GM19351 (cell line): ENCODE results near the gene CCDC61.
A peak's percentile ranks its signal among the peaks of the same experiment; 100 is the strongest.

ENCODE experiments used
- ATAC-seq: cut with Tn5 transposase; IDR thresholded peaks from one replicate; pipeline ENCODE4 v1.9.1; 2021; ENCODE audit warnings: mild to moderate bottlenecking, moderate library complexity; ENCODE audit not compliant: unreplicated experiment

CCDC61 gene, protein sequence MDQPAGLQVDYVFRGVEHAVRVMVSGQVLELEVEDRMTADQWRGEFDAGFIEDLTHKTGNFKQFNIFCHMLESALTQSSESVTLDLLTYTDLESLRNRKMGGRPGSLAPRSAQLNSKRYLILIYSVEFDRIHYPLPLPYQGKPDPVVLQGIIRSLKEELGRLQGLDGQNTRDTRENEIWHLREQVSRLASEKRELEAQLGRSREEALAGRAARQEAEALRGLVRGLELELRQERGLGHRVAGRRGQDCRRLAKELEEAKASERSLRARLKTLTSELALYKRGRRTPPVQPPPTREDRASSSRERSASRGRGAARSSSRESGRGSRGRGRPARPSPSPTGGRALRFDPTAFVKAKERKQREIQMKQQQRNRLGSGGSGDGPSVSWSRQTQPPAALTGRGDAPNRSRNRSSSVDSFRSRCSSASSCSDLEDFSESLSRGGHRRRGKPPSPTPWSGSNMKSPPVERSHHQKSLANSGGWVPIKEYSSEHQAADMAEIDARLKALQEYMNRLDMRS

DNA sequence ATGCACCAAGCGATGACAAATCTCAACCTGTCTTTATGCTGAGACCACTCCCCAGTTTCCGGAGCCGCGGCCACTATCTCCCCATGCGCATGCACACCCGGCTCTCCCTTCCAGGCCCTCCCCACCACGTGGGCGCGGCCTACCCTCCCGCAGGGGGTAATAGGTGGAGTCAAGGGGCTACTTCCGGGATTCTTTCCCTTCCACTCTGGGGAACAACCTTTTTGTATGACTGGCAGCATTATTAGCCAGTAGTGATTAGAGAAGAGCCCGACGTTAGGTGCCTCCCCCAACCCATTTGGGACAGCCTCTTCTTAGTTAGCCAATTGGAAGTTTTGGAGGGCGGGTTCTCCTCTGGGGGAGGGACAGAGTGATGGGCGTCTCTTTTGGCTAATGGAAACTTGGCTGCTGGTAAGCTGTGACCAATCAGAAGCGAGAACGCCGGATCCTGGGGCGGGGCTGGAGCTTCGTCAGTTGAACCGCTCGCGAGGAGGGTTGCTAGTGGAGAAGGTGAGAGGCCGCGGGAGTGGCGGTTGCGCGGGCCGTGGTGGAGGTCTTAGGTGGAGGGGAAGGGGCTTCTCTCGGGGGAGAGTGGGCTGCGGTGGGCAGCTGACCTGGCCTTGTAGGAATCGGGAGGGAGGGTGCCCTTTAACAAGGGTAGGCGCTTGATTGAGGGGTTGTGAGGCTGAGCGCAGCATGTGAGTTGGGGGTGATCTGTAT, at the start of gene CCDC61:
Gene CCDC61 (plus strand): TSS at position 470 of the 717 bp plus-strand sequence. CDS start 7,552 bp downstream, outside the sequence.
- ATAC-seq, result peak; percentile 93

DNA sequence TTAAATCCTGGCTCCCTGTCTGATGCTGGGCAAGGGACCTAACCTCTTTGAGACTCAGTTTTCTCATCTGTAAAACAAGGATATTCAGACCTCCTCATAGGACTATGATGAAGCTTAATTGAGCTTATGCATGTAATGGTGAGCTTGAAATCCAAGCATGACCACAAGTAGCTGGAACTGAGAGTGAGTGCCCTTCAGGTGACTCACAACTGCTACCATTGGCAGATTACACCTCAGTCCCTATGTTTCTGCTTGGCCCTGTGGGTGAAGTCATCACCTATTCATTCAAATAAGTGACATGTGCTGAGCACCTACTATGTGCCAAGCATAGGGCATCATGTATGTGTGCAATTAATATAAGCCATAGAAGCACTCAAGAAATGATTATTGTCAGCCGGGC, 47.3 kb upstream of the CCDC61 start:
- ATAC-seq, result no peak

DNA sequence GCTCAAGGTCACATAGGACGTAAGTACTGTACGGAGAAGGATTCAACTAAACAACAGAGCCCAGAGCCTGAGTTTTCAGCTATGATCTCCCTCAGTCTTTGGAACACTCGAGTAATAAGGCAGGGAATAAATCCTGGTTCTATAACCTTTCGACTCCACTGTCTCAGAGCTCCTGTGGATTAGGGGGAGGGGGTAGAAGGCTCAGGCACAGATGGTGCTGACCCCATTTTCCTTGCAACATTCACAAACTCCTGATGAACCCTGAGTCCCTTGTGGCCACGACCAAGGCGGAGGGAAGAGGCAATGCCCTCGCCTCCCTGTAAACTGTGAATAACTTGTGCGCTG, 43.0 kb upstream of the CCDC61 start:
- no peak for ATAC-seq

DNA sequence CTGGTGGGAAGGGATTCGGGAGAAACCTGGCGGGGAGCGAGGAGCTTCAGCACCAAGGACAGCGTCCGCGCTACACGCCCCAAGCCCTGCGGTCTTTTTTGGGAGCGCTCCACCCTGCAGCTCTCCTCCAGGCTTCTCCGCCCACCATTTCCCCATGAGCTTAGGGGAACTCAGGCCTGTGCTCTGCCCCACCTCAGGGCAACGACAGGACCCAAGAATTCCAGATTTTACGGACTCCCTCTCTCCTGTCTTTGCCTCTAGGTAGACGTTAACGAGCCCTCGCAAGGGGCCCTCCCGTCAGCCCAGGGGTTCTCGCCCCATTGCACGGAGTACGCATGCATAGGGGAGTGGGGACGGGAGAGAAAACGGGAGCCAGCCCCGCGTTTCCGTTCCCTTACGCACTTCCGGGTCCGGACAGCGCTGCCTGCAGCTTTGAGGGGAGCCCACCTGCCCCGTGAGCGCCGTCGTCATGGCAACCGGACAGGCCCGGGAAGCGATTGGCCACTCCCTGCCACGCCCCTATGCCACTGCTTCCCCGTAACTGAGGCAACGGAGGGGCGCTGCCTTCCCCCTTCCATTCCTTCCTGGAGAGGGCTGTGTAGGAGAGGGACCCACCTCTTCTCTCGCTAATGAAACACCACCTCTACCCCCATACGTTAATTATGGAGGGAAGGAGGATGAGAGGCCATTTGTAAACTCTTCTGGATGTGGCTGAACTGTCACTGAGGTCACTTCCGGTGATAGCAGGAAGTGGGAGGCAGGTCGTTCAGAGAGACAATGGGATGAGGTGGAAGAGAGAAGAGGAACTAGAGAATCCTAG, 42.4 kb upstream of the CCDC61 start:
- ATAC-seq, result no peak

DNA sequence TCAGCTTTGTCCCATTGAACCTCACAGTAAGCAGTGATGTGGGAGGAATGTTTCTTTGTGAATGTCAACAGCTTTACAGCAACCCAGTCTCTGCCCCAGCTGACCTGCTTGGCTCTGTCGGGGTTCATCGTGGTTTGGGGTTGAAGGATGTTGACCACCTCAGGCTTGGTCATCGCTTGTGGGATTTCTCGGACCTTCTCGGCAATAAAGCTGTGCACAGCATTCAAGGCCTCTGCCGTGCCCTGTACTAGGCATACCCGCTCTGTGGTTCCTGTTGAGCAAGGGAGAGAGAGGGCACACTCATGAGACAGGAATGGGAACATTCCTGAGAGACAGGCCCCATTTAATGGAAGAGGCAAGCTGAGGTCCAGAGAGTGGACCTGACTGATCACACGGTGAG, 41.6 kb upstream of the CCDC61 start:
- ATAC-seq, result no peak

DNA sequence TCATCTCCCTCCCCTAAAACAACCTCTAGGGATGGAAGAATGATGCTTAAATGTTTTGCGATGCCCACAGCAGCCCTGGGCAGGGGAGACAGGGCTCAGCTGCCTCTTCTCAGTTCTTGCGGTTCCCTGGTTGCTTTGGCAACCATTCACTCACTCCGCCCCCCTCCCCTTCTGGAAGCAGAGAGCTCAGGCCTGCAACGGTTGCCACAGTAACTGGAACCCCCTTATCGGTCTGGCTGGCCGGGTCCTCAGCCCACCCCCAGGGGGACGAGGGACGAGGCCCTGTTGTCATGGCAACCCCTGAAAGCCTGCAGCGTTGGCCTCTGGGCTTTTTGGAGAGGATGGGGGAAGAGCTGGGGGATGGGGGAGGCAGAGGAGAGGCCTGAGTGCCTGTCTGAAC, 41.1 kb upstream of the CCDC61 start:
- ATAC-seq, result no peak

DNA sequence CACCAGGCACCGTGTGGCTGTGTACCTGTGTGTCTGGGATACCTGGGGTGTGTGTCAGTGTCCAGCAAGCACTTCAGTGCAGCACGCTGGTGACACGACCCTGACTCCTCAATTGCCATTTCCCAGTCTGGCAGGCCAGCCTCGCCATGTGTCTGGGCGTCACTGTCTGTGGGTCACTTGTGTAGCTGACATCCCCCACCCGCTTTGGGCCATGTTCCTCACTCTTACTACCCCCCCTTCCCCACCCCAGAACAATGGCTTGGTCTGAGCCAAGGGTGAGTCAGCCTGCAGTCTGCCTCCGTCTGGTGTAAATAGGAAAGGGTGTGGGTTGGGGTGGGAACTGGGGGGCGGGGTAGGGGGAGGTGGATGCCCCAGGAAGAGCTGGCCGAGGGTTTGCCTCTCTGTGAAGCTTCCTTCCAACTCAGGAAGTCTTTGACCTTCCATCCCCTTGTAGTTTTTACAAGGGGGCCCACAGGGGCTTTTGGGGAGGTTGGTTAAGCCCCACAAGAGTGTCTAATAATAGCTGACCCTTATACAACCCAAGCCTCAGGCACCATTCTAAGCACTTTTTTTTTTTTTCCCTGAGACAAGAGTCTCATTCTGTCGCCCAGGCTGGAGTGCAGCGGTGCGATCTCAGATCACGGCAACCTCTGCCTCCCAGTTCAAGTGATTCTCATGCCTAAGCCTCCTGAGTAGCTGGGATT, 39.2 kb upstream of the CCDC61 start:
- ATAC-seq, result no peak

DNA sequence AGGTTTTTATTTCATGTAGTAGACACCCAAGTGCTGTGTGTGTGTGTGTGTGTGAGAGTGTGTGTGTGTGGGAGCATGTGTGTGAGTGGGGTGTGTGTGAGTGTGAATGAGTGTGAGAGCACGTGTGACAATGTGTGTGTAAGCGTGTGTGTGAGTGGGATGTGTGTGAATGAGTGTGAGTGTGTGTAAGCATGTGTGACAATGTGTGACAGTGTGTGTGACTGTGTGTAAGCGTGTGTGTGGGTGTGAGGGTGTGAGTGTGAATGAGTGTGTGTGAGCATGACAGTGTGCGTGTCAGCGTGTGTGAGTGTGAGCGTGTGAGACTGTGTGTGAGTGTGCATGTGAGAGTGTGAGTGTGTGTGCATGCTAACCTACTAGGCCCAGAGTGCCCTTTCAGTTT, 36.9 kb upstream of the CCDC61 start:
- ATAC-seq, result no peak

DNA sequence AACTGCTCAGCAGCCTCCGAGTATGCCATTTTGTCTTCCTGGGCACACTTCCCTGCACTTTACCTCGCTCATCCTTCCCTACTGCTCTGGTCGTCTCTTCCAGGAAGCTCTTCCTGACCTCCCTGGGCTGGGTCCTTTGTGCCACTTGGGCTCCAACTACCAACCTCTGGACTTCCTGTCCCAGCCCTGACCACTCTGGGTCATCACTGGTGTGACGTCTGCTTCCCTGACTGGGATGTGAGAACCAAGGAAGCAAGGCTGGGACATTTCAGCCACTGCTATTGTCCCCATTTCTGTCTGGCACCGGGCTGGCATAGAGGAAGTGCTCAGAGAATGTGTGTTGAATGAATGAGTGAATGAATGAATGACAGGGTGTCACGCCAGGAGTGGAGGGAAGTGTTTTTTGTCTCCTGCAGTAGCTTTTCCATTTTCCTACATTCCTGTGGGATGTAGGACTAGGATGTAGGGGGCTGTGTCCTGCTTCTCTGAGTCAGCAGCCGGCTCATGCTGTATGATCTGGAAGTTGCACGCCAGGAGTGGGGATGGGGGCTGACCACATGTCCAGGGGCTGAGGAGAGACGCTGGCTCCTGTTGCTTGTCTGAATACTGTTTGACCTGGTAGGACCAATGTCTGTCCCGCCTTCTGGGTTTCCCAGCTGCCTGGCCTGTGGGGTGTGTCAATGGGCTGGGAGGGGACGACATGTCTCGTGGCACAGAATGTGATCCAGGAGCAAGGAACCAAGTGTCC, 36.3 kb upstream of the CCDC61 start:
- no peak for ATAC-seq

DNA sequence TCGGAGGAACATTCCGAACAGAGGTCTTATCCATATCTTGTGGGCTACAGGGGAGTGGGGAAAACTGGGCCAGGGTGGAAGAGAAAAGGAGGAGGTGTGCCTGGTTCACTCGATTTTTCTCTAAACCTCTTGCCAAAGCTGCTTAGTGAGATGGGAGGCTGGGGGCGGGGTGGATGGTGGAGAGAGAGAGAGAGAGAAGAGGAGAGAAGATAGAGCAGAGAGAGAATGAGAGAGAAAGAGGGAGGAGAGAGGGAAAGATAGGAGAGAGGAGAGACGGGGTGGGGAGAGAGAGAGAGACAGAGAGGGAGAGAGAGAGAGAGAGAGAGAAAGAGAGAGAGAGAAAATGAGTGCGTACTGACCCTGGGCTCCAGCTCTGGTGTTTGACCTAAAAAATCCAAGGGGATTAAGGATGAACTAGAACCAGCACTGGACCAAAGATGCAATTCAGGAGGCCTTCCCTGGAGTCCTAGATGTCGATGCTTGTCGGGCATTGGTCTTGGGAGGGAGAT, 35.7 kb upstream of the CCDC61 start:
- no peak for ATAC-seq

DNA sequence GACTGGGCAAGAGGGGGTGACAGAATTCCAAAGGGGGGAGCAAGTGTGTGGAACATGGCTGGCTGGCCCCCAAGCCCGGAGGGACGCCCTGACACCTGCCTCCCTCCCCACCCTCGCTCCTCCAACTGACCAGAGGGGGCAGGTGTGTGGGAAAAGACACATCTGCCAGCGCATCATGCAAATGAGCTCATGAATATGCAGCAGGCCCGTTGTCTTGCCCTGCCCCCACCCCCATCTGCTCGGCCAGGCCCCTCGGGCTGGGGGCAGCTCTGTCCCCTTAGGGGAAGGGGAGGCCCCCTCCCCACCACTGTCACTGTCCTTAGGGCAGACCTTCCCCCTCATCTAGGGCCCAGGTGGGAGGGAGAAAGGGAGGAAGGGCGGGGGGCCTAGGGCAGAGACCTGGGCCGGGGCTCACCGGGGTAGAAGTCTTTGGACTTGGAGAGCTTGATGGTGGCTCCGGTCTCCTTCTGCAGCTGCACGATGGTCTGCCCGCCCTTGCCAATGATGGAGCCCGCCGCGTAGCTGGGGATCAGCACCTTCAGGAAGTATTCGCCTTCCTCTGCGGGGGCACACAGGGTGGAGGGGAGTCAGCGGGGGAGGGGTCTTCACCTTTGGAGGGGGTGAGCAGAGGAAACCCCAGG, 34.6 kb upstream of the CCDC61 start:
- no peak for ATAC-seq

DNA sequence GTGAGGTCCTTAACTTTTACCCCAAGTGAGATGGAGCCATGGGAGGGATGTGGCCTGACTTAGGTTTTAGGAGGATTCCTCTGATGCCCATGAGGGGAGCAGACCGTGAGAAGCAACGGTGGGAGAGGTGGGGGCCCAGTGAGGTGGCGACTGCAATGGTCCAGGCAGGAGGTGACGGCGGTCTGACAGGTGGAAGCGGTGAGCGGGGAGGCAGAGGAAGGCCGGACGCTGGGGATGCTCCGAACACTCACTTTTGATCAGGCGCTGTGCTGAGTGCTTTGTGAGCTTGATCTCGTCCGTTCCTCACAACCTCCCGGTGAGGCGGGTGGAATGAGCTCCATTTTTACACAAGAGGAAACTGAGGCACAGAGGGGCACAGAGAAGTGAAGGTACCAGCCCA, 33.2 kb upstream of the CCDC61 start:
- no peak for ATAC-seq

DNA sequence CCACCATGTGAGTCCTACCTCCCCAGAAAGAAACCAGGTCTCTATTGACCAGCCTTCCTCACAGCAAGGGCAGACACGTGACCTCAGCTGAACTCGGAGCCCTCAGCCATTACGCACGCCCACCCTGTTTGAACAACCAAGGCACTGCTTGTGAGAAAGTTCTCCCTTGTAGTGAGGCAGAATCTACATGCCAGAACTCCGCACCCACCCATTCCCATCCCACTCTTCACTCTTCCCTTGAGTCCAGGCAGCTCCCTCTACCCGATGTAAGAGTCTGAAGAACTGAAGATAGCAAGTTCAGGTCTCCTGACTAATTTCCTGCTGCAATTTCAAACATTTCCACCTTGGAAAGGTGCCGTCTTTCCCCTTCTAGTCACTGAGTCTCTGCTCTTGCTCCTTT, 28.0 kb upstream of the CCDC61 start:
- ATAC-seq, result no peak

DNA sequence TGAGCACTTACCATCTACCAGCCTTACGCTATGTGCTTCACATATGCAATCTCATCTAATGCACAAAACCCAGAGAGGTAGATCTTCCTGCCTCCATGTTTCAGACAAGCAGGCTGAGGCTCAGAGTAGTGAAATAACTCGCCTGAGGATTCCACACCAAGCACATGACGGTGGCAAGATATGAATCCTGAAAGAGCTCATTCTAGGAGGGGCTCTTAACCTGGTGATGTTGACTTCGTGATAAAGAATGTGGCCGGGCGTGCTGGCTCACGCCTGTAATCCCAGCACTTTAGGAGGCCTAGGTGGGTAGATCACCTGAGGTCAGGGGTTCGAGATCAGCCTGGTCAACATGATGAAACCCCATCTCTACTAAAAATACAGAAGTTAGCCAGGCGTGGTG, 26.6 kb upstream of the CCDC61 start:
- no peak for ATAC-seq

DNA sequence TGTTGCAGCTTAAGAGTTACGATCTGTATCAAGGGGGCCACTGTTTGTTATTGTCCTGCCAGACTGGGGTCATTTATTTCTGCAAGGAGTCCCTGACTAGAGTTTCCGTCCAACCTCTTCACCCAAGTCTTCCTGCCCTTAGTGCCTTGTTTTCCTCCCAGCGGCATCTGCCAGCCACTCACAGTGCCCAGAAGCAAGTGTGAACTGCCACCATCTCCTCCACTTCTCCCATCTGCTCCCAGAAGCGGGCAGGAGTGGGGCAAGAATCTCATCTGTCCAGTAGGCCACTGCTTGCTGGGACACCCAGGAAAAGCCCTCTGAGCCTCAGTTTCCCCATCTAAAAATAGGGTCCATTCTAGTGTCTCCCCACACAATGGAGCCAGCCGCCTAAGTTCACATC, 25.6 kb upstream of the CCDC61 start:
- no peak for ATAC-seq

DNA sequence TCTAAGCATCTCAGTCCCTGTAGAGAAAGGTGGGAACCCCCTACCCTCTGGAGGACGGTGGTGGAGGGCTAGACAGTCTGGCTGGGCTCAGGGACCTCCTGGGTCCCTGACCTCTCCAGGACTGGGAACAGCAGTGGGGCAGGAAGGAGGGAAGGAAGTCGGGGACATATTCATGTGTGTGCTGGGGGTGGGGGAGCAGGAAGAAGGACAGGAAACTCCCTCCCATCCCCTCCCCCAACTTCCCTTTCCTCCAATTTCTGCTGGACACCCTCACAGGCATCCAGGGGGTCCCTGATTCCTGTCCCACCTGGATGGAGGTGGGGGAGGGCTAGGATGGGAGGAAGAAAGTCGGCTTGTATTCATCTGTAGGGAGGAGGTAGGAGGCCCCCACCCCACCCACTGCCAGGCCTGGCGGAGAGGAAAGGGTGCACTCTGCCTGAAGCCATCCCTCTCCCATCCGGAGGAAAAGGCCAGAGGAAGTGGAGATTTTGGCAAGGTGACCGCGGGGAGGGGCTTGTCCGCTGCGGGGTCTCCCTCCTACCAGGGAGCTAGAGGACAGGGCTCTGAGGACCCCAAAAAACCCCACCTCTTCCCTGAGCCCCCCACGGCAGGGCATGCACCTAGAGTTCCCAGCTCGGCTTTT, 23.9 kb upstream of the CCDC61 start:
- no peak for ATAC-seq

DNA sequence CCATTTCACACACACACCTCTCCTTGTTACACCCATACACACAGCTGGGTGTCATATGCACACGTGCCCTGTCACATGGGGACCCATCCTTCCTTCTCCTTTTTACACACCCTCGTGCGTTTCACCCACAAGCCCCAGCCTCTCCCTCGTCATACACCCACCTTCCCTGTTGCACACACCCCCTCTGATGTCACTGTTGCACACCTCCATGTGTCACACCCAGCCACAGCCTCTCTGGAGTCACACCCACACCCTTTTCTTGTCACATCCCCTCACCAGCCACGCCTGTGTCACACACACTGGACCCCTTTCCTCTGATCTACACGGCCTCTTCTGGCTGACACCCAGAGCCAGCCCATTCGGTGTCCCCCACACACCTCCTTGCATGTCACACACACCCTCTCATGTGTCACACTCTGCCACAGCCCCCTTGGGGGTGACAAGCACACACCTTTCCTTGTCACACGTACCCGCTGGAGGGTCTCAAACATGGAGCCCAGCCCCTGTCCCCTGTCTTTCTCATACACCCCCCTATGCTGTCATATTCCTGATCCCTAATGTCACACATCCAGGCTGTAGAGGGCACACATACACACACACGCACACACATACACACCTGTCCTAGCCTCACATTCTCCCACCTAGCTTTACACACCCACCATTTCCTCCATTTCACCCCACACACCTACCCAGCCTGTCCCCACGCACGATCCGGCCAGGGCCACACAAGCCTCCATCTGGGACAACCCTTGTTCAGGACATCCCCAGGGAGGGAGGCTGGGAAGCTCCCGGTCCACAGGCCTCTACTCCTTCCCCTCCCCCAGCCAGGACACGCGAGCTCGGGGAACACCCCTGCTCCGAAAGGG, 23.0 kb upstream of the CCDC61 start:
- no peak for ATAC-seq

DNA sequence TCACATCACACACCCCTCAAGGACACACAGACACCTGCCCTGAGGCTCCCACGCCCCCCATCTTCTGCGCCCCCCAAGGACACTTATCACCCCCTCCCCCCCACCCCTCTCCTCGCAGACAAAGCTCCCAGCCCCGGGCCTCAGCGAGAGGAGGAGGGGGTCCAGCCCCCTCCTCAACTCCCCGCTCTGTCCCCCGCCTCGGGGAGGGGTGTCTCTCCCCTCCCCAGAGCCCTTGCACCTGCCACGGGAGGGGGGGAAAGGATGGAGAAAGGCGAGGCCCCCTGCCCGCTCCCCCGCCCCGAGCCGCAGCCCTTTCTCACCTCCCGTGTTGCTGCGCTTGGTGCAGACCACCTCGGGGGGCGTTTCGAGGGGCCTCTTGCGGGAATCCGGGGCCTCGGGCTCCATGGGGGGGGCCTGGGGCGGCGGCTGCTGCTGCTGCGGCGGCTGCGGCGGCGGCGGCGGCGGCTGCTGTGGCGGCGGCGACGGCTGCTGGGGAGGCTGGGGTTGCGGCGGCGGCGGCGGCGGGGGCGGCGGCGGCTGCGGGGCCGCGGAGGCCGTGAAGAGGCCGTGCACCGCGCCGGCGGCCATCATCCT, 22.2 kb upstream of the CCDC61 start:
- ATAC-seq, result no peak
